Central memory CD4-positive, alpha-beta T cell (primary cell): ENCODE measurements around the gene NSG2.
"Not testable (repeated sequence)": the region's sequence is repeated elsewhere in the genome, so short reads cannot be mapped to it uniquely, and the experiment has no call there.

ENCODE experiments used
- DNase-seq: peaks from one replicate; pipeline ENCODE4 v3.0.0; 2022

NSG2 gene

DNA sequence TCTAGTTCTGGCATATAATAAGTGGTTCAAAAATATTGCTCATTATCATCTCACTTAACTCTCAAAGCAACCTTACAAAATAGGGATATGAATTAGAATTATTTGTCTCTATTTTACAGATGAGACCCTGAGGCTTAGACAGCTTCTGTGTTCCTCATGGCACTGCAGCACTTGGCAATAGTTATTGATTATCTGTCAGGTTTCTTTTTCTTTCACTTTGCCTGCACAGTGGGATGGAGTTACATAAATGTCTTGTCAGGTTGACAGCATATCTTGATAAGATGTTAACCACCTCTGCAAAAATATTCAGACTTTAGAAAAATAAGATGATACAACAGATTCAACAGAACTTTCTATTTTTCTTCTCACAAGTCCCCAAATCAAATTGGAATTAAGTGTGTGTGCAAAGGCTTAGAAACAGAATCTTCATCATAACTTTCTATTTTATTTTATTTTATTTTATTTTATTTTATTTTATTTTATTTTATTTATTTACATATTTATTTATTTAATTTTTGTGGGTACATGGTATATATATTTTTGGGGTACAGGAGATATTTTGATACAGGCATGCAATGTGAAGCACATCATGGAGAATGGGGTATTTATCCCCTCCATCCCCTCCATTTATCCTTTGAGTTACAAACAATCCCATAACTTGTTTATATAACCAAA is 17.7 kb downstream of the NSG2 start:
- no peak for DNase-seq

DNA sequence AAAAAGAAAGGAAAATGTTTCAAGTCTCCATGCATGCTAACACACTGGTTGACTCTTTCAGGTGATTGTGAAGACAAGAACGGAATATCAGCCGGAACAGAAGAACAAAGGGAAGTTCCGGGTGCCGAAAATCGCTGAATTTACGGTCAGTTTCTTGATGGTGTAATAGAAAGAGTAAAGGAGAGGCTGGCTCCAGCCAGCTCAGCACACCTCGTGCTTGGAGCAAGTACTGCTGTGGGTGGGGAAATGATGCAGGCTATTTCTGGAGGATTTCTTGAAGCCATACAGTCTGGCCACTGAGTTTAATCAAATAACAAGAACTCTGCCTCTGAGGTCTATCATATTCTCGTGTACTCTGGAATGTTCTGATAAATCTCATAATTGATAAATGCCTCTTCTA is 18.7 kb downstream of the NSG2 start:
- no peak for DNase-seq

- DNase-seq, result no peak
These were observed 20.2 kb downstream of the NSG2 start for GRCh38 chr5:174065528-174066197.

GRCh38 chr5:174067499-174067898 is 22.0 kb downstream of the NSG2 start:
- DNase-seq, result no peak

- no peak for DNase-seq
These were observed 26.0 kb downstream of the NSG2 start for GRCh38 chr5:174071484-174071883.

DNA sequence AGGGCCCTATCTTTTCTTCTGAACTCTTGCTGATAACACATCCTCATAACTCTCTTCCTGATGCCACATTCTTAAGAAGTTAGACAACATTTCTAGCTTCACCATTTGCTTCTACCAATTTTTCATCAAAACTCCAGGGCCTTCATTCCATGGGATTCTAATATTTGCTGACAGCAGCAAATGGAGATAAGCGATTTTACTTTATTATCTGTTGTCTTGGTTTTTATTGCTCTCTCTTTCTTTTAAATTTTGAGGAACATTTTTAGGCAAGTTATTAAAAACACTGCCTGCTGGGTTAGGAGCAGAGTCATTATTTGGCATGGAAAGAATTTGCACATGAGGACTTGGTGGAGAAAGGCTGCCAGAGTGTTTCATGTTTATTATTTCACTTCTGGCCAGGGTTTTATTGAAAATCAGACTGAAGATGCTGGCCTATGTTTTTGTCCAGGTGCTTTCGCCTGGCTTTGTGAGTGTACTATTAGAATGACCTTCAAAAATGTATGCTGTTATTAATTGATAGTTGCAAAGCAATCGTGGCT is 27.7 kb downstream of the NSG2 start:
- DNase-seq, result no peak

DNA sequence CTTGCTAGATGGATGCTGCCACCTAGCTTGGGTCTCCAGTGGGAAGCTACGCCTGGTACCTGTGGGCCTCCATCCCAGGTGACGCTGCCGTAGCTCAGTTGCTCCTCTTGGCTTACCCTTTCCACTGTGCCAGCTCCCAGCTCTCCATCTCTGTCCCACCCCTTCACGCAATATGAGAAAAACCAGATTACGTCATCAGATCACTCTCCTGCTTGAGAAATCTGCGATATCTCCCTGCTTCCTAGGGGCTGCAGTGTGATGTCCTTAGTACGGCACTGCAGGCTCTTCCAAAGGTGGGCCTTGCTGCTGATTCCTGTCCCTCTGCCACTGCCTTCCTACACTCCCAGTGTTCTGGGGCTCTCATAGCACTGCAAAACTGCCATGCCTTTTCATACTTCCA is 28.9 kb downstream of the NSG2 start:
- DNase-seq, result no peak

DNA sequence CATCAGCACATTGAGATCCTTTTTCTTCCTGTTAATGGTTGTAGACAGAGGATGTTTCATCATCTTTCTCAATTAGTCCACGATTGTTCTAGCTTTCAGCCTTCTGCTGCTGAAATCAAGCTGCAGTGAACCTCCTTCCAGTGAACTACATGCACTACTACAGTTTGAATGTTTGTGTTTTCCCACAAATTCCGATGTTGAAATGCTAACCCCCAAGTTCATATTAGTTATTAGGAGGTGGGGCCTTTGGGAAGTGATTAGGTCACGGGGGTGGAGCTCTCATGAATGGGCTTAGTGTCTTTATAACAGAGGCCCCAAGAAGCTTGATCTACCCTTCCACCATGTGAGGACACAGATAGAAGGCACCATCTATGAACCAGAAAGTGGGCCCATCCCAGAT is 32.9 kb downstream of the NSG2 start:
- no peak for DNase-seq

DNA sequence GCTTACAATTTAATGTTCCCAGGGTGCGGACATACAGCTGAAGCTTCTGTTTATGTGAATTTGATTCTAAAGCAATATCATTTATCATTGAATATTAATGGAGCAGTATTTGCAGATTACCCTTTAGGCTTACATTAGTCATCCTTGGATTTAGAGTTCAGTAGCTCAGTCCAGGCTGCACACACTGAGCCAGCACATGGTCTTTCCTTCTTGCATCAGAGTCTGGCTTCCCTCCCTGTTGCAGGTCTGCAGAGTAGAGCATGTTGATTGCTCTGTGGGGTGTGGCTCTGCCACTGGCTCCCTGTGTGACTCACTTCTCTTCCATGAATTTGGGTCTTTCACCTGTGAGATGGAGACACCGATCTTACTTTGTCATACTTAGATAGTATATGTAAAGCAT is 36.8 kb downstream of the NSG2 start:
- no peak for DNase-seq

DNA sequence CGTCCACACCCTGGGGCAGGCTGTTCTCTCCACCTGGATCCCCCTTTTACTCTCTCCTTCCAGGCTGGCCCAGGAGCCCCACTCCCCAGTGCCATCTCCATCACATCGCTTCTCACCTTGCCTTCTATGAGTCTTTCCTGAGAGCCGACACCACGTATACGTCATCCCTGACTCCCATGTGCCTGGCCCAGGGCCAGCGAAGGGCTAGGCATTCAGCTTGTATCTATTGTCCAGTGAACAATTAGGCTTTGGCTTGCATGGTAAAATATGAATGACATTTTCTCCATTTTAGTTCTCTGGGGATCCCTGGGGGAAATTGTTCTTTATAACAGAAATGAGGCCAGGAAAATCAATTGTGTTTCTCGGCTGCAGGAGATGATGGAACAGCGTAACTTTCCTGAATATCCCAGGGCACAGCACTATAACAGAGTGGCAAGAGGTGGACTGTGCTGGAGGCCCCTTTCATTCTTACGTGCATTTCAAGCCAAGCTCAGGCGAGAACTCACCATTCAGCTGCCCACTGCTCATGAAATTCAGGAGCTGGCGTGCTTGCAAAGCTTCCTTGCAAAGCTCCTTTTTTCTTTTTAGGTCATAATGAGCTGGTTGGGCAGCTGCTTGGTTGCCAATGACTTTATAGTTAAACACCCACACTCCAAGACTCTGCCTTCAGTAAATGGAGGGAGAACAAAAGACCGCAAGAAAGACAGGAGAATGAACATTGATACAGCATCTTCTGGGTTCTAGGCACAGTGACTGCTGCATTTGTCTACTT is 37.7 kb downstream of the NSG2 start:
- DNase-seq, result no peak

- no peak for DNase-seq
These were observed 39.2 kb downstream of the NSG2 start for GRCh38 chr5:174084691-174085154.

- DNase-seq, result no peak
These were observed 41.2 kb downstream of the NSG2 start for GRCh38 chr5:174086751-174087150.

GRCh38 chr5:174087783-174088182 is 42.3 kb downstream of the NSG2 start:
- no peak for DNase-seq

- no peak for DNase-seq
These were observed 44.6 kb downstream of the NSG2 start for GRCh38 chr5:174090129-174090528.

GRCh38 chr5:174093123-174093522 is 47.6 kb downstream of the NSG2 start:
- DNase-seq, result no peak

DNA sequence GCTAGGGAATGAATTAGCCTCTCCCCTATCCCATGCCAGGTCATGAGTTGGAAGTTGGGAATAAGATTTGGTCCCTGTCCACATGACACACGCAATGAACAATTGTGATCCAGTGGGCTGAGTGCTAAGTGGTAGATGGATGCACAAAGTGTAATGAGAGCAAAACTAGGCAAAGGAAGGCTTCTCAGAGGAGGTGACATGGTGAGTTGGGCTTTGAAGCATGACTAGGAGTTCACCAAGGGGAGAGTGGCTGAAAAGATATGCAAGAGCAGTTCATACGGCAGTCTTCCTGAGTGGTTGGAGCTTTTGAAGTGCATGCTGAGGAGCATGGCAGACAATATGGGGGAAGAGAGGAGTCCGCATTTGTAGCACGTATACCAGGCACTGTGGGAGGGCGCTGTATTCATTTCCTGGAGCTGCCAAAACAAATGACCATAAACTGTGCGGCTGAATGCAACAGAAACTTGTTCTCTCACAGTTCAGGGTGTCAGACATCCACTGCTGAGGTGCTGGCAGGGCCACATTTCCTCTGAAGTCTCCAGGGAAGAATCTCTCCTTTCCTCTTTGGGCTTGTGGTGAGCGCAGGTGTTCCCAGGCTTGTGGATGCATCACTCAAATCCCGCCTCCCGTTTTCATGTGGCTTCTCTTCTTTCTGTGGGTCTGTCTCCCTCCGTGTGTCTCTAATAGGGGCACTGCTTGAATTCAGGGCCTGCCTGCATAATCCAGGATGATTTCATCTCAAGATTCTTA is 49.5 kb downstream of the NSG2 start:
- DNase-seq, result no peak

- no peak for DNase-seq
These were observed 51.1 kb downstream of the NSG2 start for GRCh38 chr5:174096619-174097018.

DNA sequence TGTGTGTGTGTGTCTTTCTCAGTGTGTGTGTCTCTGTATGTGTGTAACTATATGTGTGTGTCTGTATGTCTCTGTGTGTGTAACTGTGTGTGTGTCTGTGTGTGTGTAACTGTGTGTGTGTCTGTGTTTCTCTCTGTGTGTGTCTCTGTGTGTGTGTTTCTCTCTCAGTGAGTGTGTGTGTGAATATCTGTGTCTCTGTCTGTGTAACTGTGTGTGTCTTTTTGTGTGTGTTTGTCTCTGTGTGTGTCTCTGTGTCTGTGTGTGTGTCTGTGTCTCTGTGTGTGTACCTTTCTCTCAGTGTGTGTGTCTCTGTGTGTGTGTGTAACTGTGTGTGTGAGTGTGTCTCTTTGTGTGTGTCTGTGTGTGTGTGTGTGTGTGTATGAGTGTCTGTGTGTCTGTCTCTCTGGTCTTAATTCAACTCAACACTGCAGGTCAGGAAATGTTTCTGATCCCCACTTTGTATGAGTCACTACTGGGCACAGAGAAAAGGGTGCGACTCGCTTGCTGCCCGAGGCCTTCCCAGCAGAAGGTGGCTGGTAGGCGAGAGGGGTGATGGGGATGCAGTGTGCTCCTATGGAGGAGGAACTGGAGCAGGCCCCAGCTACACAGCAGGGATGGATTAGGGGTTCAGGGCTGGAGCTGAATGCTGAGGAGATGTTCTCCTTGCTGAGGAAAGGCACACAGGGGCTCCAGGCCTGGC is 52.1 kb downstream of the NSG2 start:
- no peak for DNase-seq

DNA sequence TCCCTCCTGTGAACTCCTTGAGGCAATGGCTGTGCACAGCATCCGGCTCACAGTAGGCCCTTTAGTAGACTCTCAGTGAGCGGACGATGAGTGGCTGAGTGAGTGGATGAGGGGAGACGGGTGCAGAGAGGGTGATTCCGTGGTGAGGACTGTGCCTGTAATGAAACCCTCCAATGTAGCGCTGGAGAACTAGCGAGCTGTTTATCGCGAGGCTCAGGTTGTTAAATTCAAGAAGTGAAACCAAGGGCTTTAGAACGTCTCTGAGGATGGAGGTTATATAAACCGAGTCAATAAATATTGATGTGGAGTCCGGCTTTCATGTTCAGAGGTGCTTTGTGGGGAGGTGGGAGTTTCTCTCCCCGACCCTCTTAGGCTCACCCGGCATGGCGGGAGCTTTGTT is 53.2 kb downstream of the NSG2 start:
- DNase-seq, result no peak

- DNase-seq, result no peak
These were observed 55.0 kb downstream of the NSG2 start for GRCh38 chr5:174100490-174100889.

GRCh38 chr5:174101195-174101730 is 55.8 kb downstream of the NSG2 start:
- no peak for DNase-seq

- not testable (repeated sequence) for DNase-seq
These were observed 57.1 kb downstream of the NSG2 start for GRCh38 chr5:174102574-174102973.
